Dermis blood vessel endothelial cell (primary cell): Measurements from ENCODE around the gene FAM20A. TPM values are rescaled to one million over a fixed set of nuclear protein-coding genes. Genes with fewer than 3 reads are reported as not detected.
A peak's percentile ranks its signal among the peaks of the same experiment; 100 is the strongest.

Experiments
- DNase-seq: peaks from one replicate; pipeline ENCODE4 v3.0.0; 2010
- total RNA-seq: library from RNA; depleted of rRNA; stranded (reverse); fragments of >200 nt; gene quantifications from 2 replicates; pipeline ENCODE4 v1.2.3, GENCODE V29; 2014

Gene FAM20A
- total RNA-seq, 1 donor from 2014 or later: not detected

DNA sequence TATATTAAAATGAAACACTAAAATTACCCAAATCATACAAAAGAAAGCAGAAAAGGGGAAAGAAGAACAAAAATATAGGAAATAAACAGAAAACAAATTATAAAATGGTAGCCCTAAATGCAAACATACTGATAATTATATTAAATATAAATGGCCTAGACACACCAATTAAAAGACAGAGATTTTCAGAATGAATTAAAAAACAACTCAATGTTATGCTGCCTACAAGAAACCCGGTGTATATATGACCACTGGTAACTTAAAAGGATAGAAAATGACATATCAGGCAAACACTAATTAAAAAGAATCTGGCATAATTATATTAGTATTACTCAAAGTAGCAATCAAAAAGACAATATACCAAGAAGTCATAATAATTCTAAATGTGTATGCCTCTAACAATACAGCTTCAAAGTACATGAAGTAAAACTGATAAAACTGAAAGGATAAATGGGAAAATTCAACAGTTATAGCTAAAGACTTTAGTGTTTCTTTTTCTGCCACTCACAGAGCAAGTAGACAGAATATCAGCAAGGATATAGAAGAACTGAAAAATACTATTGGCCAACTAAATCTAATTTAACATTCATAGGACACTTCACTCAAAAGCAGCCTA, 7.5 kb upstream of the FAM20A start:
- no peak for DNase-seq

DNA sequence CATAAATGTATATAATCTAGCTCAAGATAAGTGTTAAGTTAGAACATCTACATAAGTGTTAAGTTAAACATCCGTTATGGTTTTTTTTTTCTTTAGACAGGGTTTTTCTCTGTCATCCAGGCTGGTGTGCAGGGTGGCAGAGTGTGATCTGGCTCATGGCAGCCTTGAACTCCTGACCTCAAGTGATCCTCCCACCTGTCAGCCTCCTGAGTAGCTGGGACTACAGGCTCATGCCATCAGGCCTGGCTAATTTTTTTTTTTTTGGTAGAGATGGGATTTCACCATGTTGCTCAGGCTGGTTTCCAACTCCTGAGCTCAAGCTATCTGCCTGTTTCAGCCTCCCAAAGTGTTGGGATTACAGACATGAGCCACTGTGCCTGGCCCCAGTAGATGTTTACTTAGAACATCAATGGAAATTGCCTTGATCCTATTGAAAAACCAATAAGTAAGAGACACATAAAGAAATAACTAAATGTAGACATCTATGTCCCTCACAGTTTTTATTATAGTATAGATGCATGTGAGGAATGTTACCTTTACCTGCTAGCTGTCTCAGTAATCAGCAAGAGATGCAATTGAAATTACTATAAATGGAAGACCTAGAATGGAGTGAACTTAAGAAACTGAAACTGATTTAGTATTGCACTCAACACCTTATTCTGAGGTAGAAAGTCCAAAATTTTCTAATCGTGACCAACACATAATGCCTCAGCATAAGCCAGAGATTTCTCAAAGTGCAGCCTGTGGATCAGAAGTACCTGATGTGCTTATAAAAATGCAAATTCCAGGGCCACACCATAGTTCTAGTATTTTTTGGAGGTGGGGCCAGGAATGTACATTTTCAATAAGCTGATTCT, 5.5 kb upstream of the FAM20A start:
- DNase-seq: no peak

DNA sequence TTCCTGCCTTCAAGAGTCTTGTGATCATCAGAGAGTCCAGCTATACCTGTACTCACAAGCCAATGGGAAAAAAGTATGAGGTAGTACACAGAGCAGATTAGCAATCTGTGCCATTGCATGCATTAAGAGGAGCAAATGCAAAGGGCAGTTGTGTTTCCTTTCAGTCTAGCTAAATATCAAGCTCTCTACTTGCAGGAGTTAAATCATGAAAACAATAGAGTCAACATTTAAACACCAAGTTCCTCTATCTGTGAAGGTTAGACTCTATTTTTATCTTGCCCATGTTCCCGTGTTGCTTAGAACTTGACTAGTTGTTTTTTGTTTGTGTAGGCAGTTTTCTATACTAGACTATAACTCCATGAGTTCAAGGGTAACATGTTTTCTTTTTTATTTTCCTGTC, 4.7 kb upstream of the FAM20A start:
- no peak for DNase-seq

DNA sequence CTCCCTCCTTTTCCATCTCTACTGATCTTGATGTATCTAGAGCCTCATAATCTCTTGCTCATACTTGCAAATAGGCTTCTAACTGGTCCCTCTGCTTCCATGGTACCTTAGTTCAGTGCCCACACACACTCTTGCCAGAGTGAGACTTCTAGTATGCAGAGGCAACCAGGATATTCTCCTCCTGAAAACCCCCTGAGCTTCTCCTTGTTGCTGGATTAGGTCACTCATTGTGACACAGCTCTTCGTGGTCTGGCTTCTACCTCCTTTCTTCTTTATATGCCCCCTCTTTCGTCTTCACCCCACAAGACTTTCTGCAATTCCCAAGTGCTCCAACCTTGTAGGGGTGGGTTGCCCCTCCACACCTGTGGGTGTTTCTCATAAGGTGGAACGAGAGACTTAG, 2.5 kb upstream of the FAM20A start:
- DNase-seq: no peak

DNA sequence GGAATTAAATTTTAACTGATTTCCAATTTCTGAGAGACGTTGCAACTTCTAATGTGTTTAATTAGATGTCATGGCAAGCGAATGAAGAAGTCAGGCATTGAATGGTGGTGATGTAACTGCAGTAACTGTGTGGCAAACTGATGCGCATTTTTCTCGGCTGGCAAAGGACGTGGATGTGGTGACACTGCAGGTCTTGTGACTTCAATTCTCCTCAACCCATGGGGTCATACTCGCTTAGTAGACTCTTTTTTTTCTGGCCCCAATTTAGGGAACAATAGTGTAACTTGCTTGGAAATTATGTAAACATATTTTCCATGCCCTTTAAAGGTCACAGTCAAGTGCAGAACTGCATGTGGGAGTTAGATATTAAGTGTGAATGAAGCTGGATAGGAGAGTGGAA, 1.9 kb upstream of the FAM20A start:
- no peak for DNase-seq

DNA sequence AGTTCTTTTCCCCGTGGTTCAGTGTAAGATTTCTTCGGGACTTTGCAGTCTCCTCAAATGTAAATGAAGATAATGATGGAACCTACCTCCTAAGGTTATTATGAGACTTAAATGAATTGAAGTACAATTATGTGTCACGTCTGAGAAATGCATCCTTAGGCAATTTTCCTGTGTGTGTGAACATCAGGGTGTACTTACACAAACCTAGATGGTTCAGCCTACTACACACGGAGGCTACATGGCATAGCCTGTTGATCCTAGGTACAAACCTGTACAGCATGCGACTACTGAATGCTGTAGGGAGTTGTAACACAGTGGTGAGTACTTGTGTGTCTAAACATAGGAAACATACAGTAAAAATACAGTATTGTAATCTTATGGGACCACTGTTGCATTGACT, 1.1 kb upstream of the FAM20A start:
- DNase-seq: no peak

DNA sequence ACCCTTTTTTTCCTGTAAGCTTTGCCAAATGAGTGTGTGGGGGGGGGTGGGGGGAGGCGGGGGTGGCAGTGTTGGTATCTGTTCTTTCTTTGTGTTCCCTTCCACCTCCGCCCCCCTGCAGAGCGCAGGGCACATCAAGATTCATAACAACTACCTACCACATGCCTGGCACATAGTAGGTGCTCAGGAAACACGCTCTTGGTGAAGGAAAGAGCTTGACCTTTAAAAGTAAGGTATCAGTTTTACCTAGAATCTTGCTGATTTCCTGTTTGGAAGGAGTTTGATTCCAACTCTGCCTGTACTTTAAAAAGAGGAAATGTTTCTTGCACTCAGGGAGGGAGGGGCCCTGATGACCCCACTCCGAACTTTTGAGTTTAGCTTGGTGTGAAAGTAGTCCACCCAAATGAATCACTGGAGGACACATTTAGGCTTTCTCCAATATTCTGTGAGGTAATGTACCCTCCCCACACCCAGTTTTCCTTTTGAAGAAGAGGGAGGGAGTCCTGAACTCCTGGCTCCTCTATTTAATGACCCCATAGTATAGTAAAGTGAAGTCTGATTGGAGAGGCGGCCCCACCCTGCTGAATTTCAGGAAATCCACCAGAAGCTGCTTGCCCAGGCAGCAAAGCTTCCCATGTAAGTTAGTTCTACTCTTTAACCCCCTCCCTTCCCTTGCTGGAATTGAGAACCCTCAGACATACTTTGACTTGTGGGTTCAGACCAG, 560 bp upstream of the FAM20A start:
- no peak for DNase-seq

DNA sequence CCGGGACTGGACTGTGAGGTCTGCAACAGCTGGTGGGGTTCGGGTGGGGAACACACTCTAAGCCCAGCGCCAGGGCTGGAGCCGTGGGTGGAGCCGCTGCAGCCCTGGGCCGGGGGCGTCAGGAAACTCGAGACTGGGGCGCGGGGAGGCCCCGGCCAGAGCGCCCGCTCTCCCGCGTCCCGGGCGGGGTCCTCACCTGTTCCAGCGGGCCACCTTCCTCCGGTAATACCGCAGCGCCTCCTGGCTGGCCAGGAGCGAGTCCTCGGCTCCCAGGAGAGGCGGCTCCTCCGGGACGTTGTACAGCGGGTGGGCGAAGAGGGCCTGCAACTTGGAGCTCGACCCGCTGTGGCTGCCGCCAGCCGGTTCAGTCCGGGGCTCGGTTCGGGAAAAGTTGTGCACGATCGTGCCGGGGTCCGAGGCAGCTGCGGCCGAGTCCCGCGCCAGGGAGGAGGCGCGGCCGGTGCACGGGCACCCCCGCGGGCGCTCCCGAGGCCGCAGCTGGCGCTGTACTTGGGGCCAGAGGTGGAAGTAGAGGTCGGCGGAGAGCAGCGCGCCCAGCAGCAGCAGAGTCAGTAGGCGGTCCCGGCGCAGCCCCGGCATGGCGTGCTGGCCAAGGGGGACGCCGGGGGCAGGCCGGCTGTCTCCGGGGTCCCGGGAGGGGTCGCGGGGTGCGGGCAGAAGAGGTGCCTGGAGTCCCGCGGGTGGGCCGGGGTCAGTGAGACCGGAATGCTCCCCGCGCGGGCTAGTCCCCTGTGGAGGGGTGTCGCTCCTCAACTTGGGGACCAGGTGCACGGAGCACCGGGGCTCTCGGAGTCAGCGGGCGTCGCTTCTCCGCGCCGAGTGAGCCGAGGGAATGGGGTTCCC, 868 bp downstream of the FAM20A start:
- peak; percentile 14 for DNase-seq

DNA sequence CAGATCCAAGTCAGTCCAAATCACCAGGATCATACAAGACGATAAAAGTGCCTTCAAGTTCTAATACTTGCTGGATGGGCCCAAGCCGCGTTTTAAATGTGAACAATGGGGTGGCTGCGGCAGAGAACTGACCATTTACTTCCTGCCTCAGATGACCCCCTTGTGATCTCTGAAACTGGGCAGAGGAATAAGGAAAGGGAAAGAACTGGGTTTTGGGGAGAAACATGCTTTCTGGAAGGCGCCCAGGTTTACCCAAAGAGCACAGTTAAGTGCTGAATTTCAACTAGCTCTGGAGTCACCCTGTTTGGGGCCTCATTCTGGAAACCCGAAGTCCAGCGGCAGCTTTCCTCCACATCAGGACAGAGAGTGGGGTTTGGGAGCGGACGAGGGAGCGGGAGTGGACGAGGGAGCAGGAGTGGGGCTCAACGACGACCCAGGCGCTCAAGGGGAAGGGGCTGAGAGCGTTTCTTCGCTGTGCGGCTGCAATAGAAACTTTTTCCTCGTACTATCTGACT, 1.6 kb downstream of the FAM20A start:
- DNase-seq: no peak

DNA sequence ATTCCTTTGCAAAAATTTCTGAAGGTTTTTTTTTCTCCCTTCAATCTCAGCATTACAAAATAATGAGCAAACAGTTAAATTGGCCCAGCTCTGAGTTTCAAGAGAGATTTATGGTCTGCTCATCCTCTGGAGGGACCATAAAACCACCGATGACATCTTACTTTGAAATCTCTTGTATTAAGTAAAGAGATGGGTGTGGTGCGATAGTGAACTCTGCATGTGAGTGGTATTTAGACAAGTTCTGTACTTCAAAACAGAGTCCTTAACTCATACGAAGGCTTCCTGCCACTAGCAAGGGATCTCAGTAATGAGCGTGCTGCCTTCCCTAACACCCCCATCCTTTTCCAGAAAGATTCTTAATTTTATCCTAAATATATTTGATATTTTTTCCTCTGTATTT, 2.1 kb downstream of the FAM20A start:
- no peak for DNase-seq

DNA sequence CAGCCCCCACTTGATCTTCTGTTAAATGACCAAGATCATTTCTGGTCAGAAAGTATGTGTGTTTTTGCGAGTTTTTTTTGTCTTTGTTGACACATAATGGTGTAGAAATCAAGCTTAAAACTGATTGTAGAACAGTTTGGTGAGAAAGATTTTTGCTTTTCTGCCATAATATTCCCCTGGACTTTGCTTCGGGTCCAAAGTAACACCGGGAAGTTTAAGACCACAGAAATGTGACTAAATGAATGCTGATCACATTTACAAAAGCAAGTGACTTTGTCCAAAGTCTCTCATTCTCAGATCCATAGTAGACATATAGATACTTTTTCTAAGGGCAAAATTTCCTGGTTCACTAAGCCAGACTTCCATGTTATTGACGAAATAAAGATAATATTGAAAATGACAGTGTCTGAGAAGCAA, 2.6 kb downstream of the FAM20A start:
- DNase-seq: no peak

DNA sequence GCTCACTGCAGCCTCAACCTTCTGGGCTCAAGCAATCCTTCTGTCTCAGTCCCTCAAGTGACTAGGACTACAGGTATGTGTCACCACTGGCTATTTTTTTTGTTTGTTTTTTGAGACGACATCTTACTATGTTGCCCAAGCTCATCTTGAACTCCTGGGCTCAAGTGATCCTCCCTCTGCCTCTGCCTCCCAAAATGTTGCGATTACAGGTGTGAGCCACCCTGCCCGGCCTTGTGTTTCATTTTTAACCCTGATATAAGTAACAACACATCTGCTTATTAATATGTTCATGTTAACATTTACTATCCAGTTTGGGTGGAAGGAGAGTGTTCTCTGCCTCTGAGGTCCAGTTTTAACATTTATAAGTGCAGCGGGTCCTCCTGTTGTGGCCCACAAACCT, 3.1 kb downstream of the FAM20A start:
- no peak for DNase-seq

DNA sequence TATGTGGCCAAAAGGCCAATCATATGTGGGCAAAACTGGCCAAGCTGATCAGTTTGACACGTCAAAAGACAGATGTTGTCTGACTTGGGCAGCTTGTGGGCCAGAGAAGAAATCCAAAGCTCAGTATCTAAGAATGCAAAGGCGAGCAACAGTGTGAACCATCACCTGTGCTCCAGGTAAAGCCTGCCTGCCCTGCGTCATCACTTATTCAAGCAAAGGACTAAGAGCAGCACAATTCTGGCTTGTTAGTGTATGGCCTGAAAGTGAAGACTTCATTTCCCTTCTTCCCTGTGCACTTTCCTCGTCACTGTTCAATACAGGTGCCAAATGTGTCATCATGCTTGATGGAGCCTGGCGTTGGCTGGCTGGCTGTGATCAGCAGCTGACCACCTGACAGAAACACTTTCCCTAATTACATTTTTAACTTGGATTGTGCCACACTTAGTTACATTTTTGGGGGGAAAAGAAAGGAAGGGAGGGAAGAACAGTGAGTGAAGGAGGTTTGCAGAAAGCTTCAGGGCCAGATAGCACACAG, 4.7 kb downstream of the FAM20A start:
- DNase-seq: no peak

DNA sequence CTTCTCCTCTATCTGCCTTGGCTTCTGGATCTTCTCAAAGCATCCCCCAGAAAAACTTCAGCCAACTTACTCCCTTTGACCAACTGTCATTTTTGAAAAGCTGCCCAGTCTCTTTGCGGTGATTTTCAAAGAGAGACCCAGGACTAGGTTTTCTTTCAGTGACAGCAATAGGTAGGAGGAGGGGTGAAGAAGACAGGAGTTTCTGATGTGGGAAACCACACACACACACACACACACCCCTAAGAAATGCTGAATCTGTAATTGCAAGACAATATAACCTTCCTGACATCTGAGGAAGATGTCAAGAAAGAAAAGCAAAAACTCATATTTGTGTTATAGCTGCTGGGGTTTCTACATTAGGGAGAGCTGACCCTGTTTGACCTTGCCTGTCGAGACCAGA, 5.2 kb downstream of the FAM20A start:
- DNase-seq: no peak

DNA sequence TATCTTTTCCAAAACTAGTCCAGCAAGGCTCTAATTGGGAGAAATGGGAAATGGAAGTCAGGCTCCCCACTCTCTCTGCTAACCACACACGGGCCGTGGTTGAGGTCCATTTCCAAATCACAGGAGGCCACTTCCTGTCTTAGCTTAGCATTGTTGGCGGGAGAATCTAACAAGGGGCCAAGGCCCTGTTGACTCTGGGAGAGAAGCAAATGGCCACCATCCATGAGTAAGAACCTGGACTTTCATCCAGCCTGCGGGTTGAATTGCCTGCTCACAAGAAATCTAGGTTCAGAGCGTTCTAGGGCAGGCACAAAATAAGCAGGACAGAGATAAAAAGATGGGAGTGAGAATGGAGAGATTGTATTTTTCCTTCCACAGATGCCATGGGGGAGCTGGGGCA, 5.7 kb downstream of the FAM20A start:
- no peak for DNase-seq

DNA sequence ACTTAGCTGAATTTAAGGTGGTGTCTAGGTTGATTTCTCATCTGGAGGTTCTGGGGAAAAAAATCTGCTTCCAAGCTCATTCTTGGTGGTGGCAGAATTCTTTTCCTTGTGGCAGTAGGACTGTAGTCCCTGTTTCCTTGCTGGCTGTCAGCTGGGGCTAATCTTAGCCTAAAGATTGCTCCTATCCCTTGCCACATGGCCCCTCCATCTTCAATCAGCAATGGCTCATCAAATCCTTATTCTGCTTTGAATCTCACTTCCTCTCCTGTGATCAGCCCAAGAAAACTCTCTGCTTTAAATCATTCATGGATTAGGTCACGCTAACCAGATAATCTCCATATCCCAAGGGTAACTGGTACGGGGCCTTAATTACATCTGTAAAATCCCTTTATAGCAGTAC, 6.6 kb downstream of the FAM20A start:
- DNase-seq: no peak

DNA sequence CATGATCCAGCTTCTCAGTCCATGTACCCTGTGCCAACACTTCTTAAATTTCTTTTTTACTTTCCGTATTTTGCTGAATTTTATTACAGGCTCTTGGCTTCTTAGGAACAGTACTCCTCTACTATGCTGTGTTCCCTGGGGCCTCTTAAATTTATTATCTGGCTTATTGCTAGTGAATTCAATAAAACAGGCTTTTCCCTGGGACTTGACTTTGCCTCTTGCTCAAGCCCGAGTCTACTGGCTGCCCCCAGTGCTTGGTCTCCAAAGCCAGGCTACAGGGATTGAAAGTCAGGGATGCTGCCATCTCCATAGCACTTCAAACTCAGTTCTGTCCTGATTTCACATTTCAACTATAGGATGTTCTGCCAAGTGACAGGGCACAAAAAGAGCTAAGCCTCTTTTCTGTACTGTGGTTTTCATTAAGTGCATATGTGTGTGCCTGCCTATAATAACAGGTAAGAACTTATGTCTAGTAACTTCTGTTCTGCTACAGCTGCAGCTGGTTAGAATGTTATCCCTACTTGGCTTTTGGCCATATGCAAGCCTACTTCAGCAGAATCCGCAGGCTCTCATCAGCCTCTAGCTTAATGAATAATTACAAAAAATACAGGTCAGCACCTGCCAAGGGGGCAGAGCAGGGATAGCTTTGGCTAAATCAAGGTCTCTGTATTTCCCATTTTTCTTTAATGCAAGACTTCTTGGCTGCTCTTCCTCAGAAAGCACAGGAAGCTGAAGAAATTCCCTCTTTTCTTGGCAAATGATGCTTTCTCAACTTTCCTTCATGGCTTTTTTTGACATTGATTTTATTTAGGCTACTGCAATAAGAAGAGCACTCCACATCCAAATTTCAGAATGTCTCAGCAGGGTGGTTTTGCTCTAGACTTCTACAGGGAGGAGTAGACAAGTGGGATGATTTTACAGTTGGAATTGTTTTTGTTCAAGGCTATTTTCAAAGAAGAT, 8.2 kb downstream of the FAM20A start:
- DNase-seq: no peak

DNA sequence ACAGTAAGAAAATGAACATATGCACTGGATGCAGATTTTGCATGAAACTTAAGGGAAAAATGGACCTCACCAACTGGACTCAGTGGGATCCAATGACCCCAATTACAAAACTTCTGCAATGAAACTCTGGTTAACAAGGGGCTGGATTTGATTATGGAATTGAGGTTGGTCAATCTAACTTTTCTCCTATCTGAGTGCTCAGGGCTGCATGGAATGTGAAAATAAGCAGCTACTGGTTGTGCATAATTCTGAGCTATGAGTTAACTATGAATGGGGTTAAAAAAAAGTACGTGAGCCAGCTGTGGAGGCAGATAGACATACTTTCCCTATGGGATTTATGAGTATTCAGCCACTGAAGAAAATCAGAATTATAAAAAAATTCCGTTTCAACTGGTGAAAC, 9.2 kb downstream of the FAM20A start:
- no peak for DNase-seq

DNA sequence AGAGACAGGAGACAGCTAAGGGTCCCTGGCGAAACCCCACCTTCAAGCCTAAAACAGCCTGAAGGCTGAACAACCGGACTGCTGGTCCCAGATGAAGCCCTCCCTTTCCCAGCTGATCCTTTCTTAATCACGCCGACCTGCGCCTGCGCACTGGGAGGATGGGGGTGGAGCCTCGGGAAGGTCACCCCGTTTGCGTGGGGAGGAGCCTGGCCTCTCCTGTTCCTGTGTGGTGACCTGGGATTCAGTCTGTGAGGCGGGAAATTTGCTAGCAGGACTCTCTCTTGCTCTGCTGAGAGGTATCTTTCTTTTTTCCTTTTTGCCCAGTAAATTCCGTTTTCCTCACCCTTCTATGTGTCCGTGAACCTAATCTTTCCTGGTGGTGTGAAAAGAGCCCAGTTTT, 9.6 kb downstream of the FAM20A start:
- no peak for DNase-seq

DNA sequence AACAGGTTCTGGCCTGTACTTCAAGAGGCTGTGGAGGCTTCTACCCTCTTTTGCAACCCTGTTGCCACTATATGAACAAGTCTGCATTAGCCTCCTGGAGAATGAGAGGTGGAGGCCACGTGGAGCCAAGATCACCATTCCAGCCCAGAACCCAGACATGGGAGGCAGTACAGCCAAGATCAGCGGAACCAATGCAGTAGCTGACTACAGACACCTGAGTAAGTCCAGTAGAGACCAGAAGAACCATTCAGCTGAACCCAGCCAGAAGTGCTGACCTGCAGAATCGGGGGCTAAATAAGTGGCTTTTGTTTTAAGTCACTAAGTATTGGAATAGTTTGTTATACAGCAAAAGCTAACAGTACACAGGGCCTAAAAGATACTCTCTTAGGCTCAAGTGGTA, 12.1 kb downstream of the FAM20A start:
- DNase-seq: no peak

DNA sequence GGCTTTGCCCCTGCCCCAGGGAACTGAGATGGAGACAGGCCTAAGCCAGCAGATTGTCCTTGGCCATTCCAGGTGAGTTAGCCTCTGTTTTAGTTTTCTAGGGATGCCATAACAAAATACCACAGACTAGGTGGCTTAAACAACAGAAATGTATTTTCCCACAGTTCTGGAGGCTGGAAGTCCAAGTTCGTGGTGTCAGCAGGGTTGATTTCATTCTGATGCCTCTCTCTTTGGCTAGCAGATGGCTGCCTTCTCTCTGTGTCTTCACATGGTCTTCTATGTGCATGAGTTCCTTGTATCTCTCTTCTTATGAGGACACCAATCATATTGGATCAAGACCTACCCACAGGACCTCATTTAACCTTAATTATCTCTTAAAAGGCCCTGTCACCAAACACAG, 12.8 kb downstream of the FAM20A start:
- DNase-seq: no peak
